ENCODE data around the gene APOC1. TPM values are rescaled to one million over a fixed set of nuclear protein-coding genes. Genes with fewer than 3 reads are reported as not detected.

The APOC1 gene
- total and polyA plus RNA-seq, 3 experiments from 2014 or later = 4.6 to 5.7 TPM; not detected in 1

DNA sequence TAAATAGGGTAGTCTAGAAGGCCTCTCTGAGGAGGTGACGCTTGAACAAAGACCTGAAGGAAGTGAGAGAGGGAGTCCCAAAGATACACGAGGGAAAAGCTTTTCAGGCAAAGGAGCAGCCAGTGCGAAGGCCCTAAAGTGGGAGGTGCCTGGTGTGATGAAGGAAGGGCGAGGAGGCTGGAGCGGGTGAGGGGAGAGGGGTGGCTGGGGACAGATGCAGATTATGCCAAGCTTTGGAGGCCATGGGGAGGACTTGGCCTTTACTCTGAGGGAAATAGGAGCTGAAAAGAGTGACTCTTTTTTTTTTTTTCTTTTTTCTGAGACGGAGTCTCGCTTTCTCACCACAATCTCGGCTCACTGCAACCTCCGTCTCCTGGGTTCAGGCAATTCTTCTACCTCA is 43.7 kb downstream of the APOC1 start:
- DNase-seq = no peak
- Histone ChIP-seq H3K36me3 (ENCODE audit: insufficient read depth, low read length) (peaks cover 26% of the 10 kb centered on the region), H3K27me3 (ENCODE audit: insufficient read depth, low read length, poor library complexity, severe bottlenecking) (no peaks in the 10 kb centered on the region), H3K4me3 (ENCODE audit: low read length) (no peak overlapping the region), H3K9me3 (ENCODE audit: low read length) (no peaks in the 10 kb centered on the region), H3K27ac (ENCODE audit: low read depth, low read length) (no peak overlapping the region), H3K4me1 (ENCODE audit: insufficient read depth, low read length) (peaks cover 35% of the 10 kb centered on the region)
- H3K36me3 Mint-ChIP-seq = peaks cover 0 to 51% (median 3%) of the 10 kb centered on the region in 3 donors
- H3K27me3 Mint-ChIP-seq = peaks cover 0 to 8% of the 10 kb centered on the region in 2 donors
- CTCF ChIA-PET = no interaction called here
- H3K9me3 Mint-ChIP-seq = peaks cover 0 to 2% (median 0%) of the 10 kb centered on the region in 5 donors
- H3K27ac Mint-ChIP-seq = peak overlapping the region in 4 of 8 donors; percentile 6 to 69 (median 50)
- peaks cover 59 to 72% (median 61%) of the 10 kb centered on the region in 3 donors for H3K4me1 Mint-ChIP-seq
- peak overlapping the region in 3 of 7 donors; percentile 37 to 96 (median 68) for H3K4me3 Mint-ChIP-seq
- POLR2A ChIA-PET = interaction anchor here (0.6 kb wide), 1 partner anchor 67 kb away, joined by 3 read pairs; the partner anchor contains the start of gene TOMM40

GRCh38 chr19:44959691-44960090 is 45.3 kb downstream of the APOC1 start:
- Histone ChIP-seq H3K27ac (ENCODE audit: low read depth, low read length) (no peak overlapping the region), H3K4me3 (ENCODE audit: low read length) (no peak overlapping the region), H3K27me3 (ENCODE audit: insufficient read depth, low read length, poor library complexity, severe bottlenecking) (no peaks in the 10 kb centered on the region), H3K36me3 (ENCODE audit: insufficient read depth, low read length) (peaks cover 27% of the 10 kb centered on the region), H3K4me1 (ENCODE audit: insufficient read depth, low read length) (peaks cover 25% of the 10 kb centered on the region), H3K9me3 (ENCODE audit: low read length) (no peaks in the 10 kb centered on the region)
- no peak for DNase-seq
- ChIA-PET POLR2A (no interaction called here), CTCF (no interaction called here)
- Mint-ChIP-seq H3K36me3 (peaks cover 0 to 56% (median 6%) of the 10 kb centered on the region in 3 donors), H3K9me3 (peaks cover 0 to 2% (median 0%) of the 10 kb centered on the region in 5 donors), H3K27me3 (peaks cover 0 to 5% of the 10 kb centered on the region in 2 donors), H3K27ac (peak overlapping the region in 6 of 8 donors; percentile 2 to 86 (median 58)), H3K4me3 (peak overlapping the region in 2 of 7 donors; percentile 6 to 57), H3K4me1 (peaks cover 51 to 60% (median 51%) of the 10 kb centered on the region in 3 donors)

GRCh38 chr19:44960906-44961728 is 46.7 kb downstream of the APOC1 start:
- Histone ChIP-seq H3K27ac (ENCODE audit: low read depth, low read length) (no peak overlapping the region), H3K36me3 (ENCODE audit: insufficient read depth, low read length) (peaks cover 33% of the 10 kb centered on the region), H3K9me3 (ENCODE audit: low read length) (no peaks in the 10 kb centered on the region), H3K27me3 (ENCODE audit: insufficient read depth, low read length, poor library complexity, severe bottlenecking) (no peaks in the 10 kb centered on the region), H3K4me1 (ENCODE audit: insufficient read depth, low read length) (peaks cover 20% of the 10 kb centered on the region), H3K4me3 (ENCODE audit: low read length) (no peak overlapping the region)
- H3K4me1 Mint-ChIP-seq = peaks cover 39 to 49% (median 41%) of the 10 kb centered on the region in 3 donors
- DNase-seq = no peak
- peak overlapping the region in 5 of 8 donors; percentile 42 to 73 (median 47) for H3K27ac Mint-ChIP-seq
- H3K4me3 Mint-ChIP-seq = peak overlapping the region in 2 of 7 donors; percentile 10 to 68
- peaks cover 0 to 57% (median 6%) of the 10 kb centered on the region in 3 donors for H3K36me3 Mint-ChIP-seq
- no peaks in the 10 kb centered on the region for H3K9me3 Mint-ChIP-seq
- ChIA-PET CTCF (no interaction called here), POLR2A (no interaction called here)
- peaks cover 0 to 2% of the 10 kb centered on the region in 2 donors for H3K27me3 Mint-ChIP-seq

DNA sequence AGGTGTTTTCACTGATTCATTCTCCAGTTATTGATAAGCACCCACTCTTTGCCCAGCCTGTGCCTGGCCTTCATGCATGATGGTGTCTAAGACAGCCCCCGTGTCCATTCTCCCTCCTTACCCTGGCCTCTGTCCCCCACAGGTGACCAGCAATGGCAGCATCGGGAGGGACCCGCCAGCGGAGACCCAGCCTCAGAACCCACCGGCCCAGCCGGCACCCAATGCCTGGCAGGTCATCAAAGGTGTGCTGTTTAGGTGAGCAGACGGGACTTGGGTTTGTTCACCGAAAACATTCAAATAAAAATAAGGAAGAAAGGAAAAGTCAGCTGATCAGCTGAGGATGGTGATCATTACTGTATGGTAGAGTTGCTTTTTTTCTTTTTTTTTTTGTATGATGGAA is 47.4 kb downstream of the APOC1 start:
- H3K9me3 Mint-ChIP-seq = no peaks in the 10 kb centered on the region
- Histone ChIP-seq H3K4me3 (ENCODE audit: low read length) (no peak overlapping the region), H3K4me1 (ENCODE audit: insufficient read depth, low read length) (peaks cover 13% of the 10 kb centered on the region)

DNA sequence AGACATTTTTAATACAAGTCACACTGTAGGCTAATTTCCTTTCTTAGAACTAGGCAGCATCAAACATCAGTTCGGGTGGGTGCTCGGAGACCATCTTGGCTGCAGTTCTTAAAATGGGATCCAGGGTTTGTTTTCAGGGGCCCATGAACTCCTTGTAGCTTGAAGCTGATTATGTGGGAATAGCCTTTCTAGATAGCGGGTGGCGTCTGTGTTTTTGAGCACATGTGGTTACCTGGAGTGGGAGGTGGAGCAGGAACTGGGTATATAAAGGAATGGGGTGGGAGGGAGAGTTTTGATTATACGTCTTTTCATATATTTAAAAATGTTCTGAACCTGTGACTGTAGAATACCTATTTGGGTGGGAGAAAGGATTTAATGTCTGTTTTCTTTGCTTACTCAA is 53.7 kb downstream of the APOC1 start:
- H3K27ac ChIP-seq (ENCODE audit: low read depth, low read length) = no peak overlapping the region
- peaks cover 0 to 2% of the 10 kb centered on the region in 2 donors for H3K27me3 Mint-ChIP-seq
- H3K4me3 Mint-ChIP-seq = no peak overlapping the region
- ChIA-PET CTCF (interaction anchor here (1.1 kb wide), 1 partner anchor 8 kb away, joined by 3 read pairs; no protein-coding TSS in a partner anchor), POLR2A (no interaction called here)
- H3K4me1 ChIP-seq (ENCODE audit: insufficient read depth, low read length) = no peaks in the 10 kb centered on the region
- peak overlapping the region in 2 of 8 donors; percentile 2 to 51 for H3K27ac Mint-ChIP-seq
- H3K9me3 Mint-ChIP-seq = no peaks in the 10 kb centered on the region
- H3K27me3 ChIP-seq (ENCODE audit: insufficient read depth, low read length, poor library complexity, severe bottlenecking) = no peaks in the 10 kb centered on the region
- DNase-seq = no peak
- peaks cover 4 to 61% (median 4%) of the 10 kb centered on the region in 3 donors for H3K36me3 Mint-ChIP-seq
- H3K36me3 ChIP-seq (ENCODE audit: insufficient read depth, low read length) = peaks cover 7% of the 10 kb centered on the region
- no peak overlapping the region for H3K4me3 ChIP-seq (ENCODE audit: low read length)
- H3K9me3 ChIP-seq (ENCODE audit: low read length) = no peaks in the 10 kb centered on the region
- peaks cover 4 to 9% (median 4%) of the 10 kb centered on the region in 3 donors for H3K4me1 Mint-ChIP-seq

More for the DNA sequence above, 47.4 kb downstream of the APOC1 start:
- ChIA-PET POLR2A (no interaction called here), CTCF (interaction anchor here (1.7 kb wide), 1 partner anchor 27 kb away, joined by 5 read pairs; no protein-coding TSS in a partner anchor)
- Mint-ChIP-seq H3K27ac (peak overlapping the region in 1 of 8 donors; percentile 48), H3K27me3 (peaks cover 0 to 2% of the 10 kb centered on the region in 2 donors), H3K4me3 (no peak overlapping the region), H3K36me3 (peaks cover 0 to 63% (median 6%) of the 10 kb centered on the region in 3 donors), H3K4me1 (peaks cover 32 to 42% (median 34%) of the 10 kb centered on the region in 3 donors)
- Histone ChIP-seq H3K9me3 (ENCODE audit: low read length) (no peaks in the 10 kb centered on the region), H3K27me3 (ENCODE audit: insufficient read depth, low read length, poor library complexity, severe bottlenecking) (no peaks in the 10 kb centered on the region), H3K36me3 (ENCODE audit: insufficient read depth, low read length) (peaks cover 33% of the 10 kb centered on the region), H3K27ac (ENCODE audit: low read depth, low read length) (no peak overlapping the region)
- DNase-seq = no peak

DNA sequence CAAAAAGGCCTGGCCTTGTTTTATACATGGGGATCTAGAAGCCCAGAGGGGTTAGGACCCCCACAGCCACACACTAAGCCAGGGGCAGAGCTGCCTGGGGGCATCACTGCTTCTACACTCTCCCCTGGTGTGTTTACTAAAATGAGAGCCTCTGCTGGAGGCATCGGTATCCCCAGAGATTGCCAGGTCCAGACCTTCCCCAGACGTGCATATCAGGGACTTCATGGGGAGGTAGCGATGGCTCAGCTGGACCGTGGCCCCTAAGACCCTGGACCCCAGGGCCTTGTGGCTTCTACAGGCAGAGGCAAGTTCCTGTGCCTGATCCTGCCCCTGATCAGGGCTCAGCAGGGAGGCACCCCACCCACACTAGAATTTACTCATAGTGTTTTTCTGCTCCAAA is 54.3 kb downstream of the APOC1 start:
- no peak overlapping the region for H3K4me3 Mint-ChIP-seq

More for the DNA sequence above, 54.3 kb downstream of the APOC1 start:
- Mint-ChIP-seq H3K9me3 (no peaks in the 10 kb centered on the region), H3K36me3 (peaks cover 4 to 64% (median 4%) of the 10 kb centered on the region in 3 donors), H3K27ac (no peak overlapping the region), H3K27me3 (peaks cover 0 to 2% of the 10 kb centered on the region in 2 donors), H3K4me1 (peaks cover 4 to 9% (median 4%) of the 10 kb centered on the region in 3 donors)
- Histone ChIP-seq H3K27me3 (ENCODE audit: insufficient read depth, low read length, poor library complexity, severe bottlenecking) (no peaks in the 10 kb centered on the region), H3K36me3 (ENCODE audit: insufficient read depth, low read length) (peaks cover 7% of the 10 kb centered on the region), H3K4me3 (ENCODE audit: low read length) (no peak overlapping the region), H3K4me1 (ENCODE audit: insufficient read depth, low read length) (no peaks in the 10 kb centered on the region), H3K27ac (ENCODE audit: low read depth, low read length) (no peak overlapping the region), H3K9me3 (ENCODE audit: low read length) (no peaks in the 10 kb centered on the region)
- no peak for DNase-seq
- POLR2A ChIA-PET = no interaction called here
- CTCF ChIA-PET = no interaction called here

Other genes starting within 250 kb of the APOC1 start
- gene CEACAM19, start 243.1 kb upstream of the APOC1 start, total RNA-seq = under 1 TPM; 0.18 to 0.24 TPM
- not detected for gene CEACAM19, start 243.1 kb upstream of the APOC1 start, polyA plus RNA-seq
- gene CEACAM16, start 215.5 kb upstream of the APOC1 start, total RNA-seq = not detected
- not detected for gene CEACAM16, start 215.5 kb upstream of the APOC1 start, polyA plus RNA-seq
- 10 to 100 TPM; 30.5 to 33.9 TPM for gene BCL3, start 165.9 kb upstream of the APOC1 start, total RNA-seq
- 9.8 TPM for gene BCL3, start 165.9 kb upstream of the APOC1 start, polyA plus RNA-seq
- gene CBLC, start 136.7 kb upstream of the APOC1 start, total RNA-seq = not detected
- not detected for gene CBLC, start 136.7 kb upstream of the APOC1 start, polyA plus RNA-seq
- gene BCAM, start 105.5 kb upstream of the APOC1 start, total RNA-seq = not detected
- not detected for gene BCAM, start 105.5 kb upstream of the APOC1 start, polyA plus RNA-seq
- gene NECTIN2, start 68.3 kb upstream of the APOC1 start, total RNA-seq = under 1 TPM; 0.22 to 0.66 TPM
- gene NECTIN2, start 68.3 kb upstream of the APOC1 start, polyA plus RNA-seq = 0.47 TPM
- 100 to 1,000 TPM; 211 to 218 TPM for gene TOMM40, start 23.4 kb upstream of the APOC1 start, total RNA-seq
- gene TOMM40, start 23.4 kb upstream of the APOC1 start, polyA plus RNA-seq = 41.4 TPM
- 1 to 10 TPM; 4.5 TPM for gene APOE, start 8.8 kb upstream of the APOC1 start, total RNA-seq
- not detected for gene APOE, start 8.8 kb upstream of the APOC1 start, polyA plus RNA-seq
- gene APOC4, start 27.6 kb downstream of the APOC1 start, total RNA-seq = not detected
- gene APOC4, start 27.6 kb downstream of the APOC1 start, polyA plus RNA-seq = not detected
- not detected for gene APOC2, start 31.4 kb downstream of the APOC1 start, total RNA-seq
- not detected for gene APOC2, start 31.4 kb downstream of the APOC1 start, polyA plus RNA-seq
- gene CLPTM1, start 40.8 kb downstream of the APOC1 start, total RNA-seq = 10 to 100 TPM; 78.6 to 82.5 TPM
- gene CLPTM1, start 40.8 kb downstream of the APOC1 start, polyA plus RNA-seq = 27.5 TPM
- 10 to 100 TPM; 53.4 to 57.4 TPM for gene RELB, start 86.9 kb downstream of the APOC1 start, total RNA-seq
- 22.7 TPM for gene RELB, start 86.9 kb downstream of the APOC1 start, polyA plus RNA-seq
- 10 to 100 TPM; 75.5 to 84.1 TPM for gene CLASRP, start 124.4 kb downstream of the APOC1 start, total RNA-seq
- gene CLASRP, start 124.4 kb downstream of the APOC1 start, polyA plus RNA-seq = 7.9 TPM
- gene ZNF296, start 161.9 kb downstream of the APOC1 start, total RNA-seq = 1 to 10 TPM; 7.9 to 8.5 TPM
- gene ZNF296, start 161.9 kb downstream of the APOC1 start, polyA plus RNA-seq = 6.7 TPM
- 10 to 100 TPM; 51.6 TPM for gene GEMIN7, start 164.7 kb downstream of the APOC1 start, total RNA-seq
- gene GEMIN7, start 164.7 kb downstream of the APOC1 start, polyA plus RNA-seq = 93.5 TPM
- gene PPP1R37, start 178.6 kb downstream of the APOC1 start, total RNA-seq = 10 to 100 TPM; 17.8 to 18.3 TPM
- 0.79 TPM for gene PPP1R37, start 178.6 kb downstream of the APOC1 start, polyA plus RNA-seq
- gene NKPD1, start 246.4 kb downstream of the APOC1 start, total RNA-seq = under 1 TPM; 0.13 to 0.18 TPM
- gene NKPD1, start 246.4 kb downstream of the APOC1 start, polyA plus RNA-seq = 0.20 TPM